HG03457 (cell line): Measurements from ENCODE around the gene GLG1.
"Not testable (repeated sequence)": the region's sequence is repeated elsewhere in the genome, so short reads cannot be mapped to it uniquely, and the experiment has no call there.

Experiments used
- ATAC-seq: cut with Tn5 transposase; IDR thresholded peaks from one replicate; pipeline ENCODE4 v1.9.1; 2021; ENCODE audit warnings: moderate number of reproducible peaks; ENCODE audit not compliant: unreplicated experiment

The GLG1 gene

DNA sequence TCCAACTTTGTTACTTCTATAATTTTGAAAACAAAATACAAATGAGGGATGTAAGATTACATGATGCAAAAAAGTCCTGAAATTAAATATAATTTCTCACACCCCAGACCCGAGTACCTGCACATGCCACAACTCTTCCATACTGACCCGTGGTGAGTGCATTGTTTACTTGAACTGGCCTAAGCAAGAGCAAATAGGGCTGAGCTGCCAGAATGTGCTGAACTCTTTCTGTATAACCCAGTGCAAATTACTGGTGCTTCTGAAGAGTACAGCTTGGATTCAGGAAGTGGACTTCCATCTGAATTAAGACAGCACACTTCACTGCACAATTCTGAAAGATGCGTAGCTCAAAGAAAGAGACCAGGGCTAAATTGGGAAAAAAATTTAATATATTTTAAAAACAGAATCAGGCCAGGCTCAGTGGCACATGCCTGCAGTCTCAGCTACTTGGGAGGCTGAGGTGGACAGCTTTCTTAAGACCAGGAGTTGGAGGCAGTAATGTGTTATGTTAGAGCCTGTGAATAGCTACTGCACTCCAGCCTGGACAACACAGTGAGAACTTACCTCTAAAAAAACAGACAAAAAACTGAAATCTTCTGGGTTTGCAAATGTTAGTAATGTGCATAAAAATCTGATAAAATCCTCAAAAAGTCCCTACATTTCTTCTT lies 63.9 kb downstream of the GLG1 start:
- ATAC-seq: not testable (repeated sequence)

DNA sequence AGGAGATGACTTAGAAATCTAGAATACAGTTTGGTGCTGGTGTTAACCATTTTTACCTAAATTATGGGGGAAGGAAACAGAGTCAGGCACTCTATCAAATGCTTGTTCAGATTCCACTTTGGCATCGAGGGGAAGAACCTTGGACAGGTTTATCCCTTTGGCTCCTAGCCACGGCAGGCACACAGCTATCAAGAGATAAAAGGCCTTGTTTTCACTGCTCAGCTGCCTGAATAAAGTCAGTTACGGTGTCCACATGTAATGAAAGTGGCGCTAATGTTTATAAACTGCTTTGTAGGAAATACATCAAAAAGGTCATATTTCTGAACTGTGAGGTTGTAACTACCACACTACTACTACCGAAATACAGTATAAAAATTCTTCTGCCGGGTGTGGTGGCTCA lies 66.3 kb downstream of the GLG1 start:
- not testable (repeated sequence) for ATAC-seq

DNA sequence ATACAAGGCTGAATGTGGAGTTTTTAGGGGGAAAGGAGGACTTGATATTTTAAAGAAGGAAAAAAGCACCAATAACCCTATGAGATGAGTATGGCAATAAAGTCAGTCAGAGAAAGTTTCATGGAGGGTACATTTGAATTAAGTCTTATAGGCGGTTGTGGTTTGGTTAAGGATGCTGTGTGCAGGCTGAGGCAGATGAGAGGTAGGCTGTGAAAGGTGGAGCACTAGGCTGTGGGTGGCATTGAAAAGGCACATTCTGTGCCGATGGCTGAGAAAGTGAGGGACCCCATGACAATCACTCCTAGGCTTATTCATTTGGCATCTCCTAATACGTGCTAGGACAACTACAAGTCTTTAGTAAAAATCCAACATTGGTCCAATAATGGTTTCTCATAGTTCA lies 68.1 kb downstream of the GLG1 start:
- ATAC-seq: not testable (repeated sequence)

DNA sequence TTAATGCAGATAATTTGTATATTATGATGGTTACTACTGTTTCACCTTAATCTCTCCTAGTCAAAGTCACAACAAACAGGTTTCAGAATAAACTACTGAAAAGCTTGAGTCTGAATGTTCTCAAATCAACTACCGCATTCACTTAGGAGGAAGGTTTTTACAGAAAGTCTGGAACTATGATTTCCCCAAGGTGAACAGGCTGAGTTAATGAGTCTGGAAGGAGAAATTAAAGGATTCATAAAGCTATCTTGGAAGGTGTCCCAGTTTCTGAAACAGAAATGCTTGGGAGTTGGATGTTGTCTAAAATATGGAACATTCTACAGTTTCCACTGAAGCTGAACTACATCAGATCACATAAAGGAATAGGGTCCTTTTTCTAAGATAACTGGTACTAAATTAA lies 69.2 kb downstream of the GLG1 start:
- not testable (repeated sequence) for ATAC-seq

DNA sequence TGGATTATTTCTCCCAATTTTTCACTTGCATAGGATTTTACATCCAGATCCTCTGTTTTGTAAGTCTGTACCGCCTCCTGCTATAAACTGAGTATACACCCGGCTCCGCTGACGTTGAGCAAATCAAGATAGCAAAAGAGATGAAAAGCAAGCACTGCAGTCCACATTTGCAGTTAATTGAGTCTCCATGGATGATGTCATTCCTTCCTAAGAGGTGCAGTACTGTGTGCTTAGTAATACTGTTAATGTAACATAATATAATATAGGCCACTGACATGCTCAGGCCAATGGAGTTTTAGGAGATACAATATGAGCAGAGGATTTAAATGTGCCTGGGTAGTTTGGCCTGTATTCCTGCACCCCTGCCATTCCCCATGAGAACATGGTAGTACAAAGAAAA lies 72.3 kb downstream of the GLG1 start:
- not testable (repeated sequence) for ATAC-seq

DNA sequence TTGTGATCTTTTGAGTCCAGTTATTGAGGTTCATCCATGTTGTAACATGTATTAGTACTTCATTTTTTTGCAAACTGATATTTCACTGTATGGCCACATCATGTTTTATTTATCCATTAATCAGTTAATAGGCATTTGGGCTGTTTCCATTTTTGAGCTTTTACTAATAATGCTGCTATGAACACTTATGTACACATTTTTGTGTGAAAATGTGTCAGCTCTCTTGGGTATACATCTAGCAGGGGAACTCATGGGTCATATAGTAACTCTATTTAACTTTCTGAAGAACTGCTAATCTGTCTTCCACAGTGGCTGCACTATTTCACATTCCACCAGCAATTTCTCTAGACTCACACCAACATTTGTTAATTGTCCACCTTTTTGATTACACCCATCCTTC lies 82.0 kb downstream of the GLG1 start:
- ATAC-seq: no peak

DNA sequence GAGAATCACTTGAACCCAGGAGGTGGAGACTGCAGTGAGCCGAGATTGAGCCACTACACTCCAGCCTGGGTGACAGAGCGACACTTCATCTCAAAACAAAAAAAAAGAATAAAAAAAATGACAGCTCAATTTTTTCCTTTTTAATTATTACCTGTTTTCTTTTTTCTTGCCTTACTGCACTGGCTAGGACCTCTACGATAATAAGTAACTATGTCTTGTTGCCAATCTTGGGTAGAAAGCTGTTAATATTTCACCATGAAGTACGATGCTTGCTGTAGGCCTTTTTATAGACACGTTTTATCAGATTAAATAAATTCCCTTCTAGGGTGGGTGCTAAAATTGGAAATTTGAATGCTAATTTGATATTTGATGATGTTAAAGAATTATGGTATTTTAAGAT lies 82.8 kb downstream of the GLG1 start:
- ATAC-seq: no peak

DNA sequence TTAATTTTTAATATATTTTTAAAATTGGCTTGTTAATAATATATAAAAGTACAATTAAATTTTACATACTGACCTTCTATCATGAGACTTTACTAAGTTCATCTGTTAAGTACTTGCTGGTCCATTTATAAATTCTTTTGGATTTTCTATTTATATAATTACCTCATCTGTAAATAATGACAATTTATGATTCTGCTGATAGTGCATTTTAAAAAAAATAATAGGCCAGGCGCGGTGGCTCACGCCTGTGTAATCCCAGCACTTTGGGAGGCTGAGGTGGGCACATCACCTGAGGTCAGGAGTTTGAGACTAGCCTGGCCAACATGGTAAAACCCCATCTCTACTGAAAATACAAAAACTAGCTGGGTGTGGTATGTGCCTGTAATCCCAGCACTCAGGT lies 83.2 kb downstream of the GLG1 start:
- not testable (repeated sequence) for ATAC-seq

DNA sequence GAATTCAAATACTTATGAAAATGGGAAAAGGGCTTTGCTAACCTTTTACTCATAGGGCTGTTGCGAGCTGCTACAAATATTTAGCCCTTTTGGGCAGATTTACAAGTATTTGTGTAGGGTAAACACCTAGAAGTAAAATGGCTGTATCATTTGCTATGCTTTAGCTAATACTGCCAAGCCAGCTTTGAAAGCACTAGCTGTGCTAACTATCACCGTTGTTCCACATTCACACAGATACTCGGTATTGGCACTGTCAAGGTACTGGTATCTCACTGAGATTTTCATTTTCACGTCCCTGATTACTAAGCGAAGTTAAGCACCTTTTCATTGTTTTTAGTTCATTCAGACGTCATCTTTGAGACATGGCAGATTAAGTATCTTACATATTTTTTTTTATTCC lies 84.8 kb downstream of the GLG1 start:
- no peak for ATAC-seq

DNA sequence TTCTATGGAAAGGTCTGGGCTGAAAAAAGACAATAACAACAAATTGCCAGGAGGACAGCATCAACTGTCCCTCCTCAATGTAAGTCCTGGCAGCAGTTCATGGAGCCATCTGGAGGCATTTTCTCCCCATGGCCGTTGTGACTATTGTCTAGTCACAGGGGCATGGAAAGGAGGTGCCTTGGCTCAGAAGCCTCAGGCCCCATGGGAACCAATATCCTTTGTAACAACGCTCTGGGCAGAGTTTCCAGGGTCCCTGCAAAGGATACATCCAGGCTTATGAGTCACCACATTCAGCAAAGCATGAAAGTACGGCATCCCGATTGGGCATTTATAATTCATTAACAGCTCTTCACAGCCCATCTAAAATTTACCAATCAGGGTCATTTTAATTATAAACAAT lies 85.2 kb downstream of the GLG1 start:
- ATAC-seq: no peak

DNA sequence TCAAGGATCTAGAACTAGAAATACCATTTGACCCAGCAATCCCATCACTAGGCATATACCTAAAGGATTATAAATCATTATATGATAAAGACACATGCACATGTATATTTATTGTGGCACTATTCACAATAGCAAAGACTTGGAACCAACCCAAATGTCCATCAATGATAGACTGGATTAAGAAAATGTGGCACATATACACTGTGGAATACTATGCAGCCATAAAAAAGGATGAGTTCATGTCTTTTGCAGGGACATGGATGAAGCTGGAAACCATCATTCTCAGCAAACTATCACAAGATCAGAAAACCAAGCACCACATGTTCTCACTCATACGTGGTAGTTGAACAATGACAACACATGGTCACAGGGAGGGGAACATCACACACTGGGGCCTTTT lies 88.0 kb downstream of the GLG1 start:
- not testable (repeated sequence) for ATAC-seq

DNA sequence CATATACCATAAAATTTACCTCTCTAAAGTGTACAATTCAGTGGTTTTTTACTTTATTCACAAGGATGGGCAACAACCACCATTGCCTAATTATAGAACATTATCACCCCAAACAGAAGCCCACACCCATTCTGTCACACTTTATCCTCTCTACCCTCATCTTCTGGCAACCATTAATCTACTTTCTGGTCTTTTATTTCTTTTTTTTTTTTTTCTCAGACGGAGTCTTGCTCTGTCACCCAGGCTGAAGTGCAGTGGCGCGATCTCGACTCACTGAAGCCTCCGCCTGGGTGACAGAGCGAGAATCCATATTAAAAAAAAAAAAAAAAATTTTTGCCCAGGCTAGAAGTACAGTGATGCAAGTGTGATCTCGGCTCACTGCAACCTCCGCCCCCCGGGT lies 95.0 kb downstream of the GLG1 start:
- ATAC-seq: no peak

DNA sequence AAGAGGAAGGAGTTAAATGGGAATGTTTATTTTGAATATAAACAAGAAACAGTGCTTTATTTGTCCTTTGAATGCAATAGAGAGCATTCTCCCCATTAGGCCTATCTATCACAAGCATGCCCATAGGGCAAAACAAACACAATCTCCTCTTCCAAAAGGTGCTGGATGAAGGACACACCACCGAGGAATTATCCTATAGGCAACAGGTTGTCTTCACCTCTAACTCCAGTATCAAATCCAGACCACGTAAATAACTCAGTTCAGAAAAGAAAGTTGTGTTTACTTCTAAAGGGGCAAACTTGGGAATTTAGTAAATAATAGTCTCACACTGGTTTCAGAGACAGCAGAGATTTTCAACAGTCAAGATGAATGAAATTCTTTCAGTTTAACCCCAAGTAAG lies 101.9 kb downstream of the GLG1 start:
- ATAC-seq: no peak

DNA sequence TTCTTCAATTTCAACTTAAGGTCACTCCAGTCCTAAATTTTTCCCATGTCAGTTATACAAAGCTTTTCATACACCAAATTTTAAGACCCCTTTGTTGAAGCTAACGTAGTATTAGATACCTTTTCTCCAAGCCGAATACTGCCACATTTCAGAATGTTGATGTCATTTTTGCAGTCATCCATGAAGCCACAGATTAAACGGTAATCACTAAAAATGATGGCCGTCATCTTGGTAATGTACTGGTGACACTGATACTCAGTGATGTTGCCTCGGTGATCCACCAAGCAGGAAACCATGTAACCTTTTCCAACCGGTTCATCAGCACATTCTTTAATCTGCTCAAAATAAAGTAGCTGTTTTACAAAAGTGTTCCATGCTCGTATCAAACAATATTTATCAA lies 103.5 kb downstream of the GLG1 start:
- ATAC-seq: no peak

DNA sequence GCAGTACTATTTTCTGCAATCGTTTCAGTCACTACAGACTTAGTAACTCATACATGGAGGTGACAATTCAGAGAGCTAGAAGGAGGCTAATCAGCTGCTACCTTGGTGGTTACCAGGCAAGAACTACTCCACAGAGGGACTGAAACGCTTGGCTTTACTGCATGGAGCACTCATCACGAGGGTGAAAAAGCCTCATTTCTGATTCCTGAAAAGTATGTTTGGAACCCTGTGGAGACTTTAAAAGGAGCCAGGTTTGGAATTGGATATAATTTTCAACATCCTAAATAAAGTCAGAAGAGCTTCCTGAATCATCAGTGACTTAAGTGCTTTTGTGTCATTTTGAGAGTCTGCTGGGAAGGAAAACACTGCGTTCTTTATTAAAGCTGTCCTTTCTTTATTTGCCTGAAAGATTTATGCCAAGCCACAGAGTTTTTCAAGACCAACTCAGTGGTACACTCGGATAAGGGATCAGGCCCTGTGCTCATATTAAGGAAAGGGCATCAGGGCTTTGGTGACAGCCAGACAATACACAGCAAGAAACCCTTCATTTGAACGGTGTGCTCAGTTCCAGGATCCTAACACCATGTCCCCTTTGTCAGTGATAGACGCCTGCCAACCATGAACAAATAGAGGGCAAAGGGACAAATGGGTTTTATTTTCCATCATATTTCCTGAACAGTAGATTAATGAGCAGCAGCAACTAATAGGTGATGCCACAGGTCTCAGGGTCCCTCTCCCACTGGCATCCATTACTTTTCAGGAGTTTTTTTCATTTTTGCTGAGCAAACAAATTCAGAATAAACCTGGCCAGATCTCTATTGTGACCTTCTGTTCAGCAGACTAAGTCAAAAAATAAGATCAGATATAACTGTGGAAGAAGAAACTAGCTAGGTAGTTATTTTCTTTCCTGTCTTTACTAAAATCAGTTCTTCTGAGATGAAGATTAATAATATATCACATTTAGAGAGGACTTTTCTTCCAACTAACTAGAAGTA lies 105.1 kb downstream of the GLG1 start:
- ATAC-seq: no peak

DNA sequence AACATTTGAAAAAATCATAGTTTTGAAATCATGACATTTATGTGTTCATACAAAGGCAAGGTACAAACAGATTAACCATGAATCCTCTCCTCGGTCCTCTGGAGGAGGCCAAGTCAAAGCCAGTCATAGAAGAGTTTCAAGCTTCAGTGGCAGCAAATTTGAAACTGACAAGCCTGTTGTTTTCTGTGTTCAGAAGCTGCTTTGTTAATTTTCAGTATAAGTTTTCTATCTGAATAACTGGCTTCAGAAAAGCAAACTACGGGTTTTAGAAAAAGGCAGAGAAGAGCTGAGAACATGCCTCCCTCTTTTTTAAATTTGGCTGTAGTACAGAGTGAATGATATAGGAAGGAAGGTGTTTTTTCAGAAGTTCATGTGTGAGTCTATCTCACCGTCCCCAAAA lies 106.0 kb downstream of the GLG1 start:
- no peak for ATAC-seq

DNA sequence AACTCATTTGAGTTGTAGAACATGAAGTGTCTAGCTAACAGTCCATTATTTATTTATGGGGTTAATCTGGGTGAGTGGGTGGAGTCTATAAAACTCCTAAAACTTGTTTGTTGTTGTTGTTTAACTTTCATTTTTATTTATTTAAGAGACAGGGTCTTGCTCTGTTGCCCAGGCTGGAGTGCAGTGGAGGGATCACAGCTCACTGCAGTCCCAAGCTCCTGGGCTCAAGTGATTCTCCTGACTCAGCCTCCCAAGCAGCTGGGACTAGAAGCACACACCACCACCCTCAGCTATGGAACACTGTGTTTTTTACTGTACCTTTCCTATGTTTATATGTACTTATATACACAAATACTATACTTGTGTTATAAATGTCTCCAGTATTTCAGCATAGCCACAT lies 107.8 kb downstream of the GLG1 start:
- no peak for ATAC-seq

DNA sequence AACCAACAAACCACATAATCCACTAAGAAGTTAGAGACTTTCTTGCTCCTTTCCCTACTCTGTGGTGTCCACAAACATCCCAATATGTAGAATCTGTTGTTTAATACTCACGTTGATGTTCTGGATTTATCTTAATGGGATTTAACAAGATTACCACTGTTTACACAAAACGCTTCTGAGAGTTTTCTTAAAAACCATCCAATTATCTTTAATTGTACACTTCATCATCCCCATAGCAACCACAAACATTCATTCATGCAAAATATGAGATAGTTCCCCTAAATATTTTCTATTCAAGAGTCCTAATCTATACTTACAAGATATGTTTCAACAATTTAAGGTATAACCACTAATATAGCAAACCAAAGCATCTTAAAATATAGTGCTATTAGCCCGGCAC lies 109.2 kb downstream of the GLG1 start:
- no peak for ATAC-seq

DNA sequence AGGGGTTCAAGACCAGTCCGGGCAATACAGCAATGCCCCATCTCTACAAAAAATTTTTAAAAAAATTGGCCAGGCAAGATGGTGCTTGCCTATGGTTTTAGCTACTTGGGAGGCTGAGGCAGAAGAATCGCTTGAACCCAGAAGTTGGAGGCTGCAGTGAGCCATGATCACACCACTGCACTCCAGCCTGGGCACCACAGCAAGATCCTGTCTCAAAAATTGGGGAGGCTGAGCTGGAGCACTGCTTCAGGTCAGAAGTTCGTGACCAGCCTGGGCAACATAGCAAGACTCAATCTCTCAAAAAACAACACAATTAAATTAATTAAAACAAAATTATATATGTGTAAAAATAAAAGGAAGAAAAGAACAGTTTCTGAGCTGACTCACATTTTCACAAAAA lies 110.9 kb downstream of the GLG1 start:
- ATAC-seq: no peak

DNA sequence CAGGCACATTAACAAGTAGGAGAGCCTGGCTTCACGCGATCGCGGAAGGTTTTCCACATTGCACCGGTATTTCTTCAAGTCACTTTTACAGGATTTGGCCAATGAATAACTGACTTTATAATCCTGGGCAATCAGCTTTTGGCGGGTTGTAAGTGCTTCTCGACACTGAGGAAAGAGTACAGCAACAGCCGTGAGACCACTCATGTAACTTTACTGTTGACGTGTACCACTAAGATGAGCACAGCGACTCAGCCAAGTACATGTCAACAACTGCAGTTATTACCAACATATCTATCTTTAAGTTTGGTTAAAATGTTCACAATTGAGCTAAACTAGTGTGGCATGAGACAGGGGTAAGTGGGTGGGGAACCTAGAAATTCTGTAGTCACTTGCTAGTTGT lies 113.9 kb downstream of the GLG1 start:
- ATAC-seq: no peak

DNA sequence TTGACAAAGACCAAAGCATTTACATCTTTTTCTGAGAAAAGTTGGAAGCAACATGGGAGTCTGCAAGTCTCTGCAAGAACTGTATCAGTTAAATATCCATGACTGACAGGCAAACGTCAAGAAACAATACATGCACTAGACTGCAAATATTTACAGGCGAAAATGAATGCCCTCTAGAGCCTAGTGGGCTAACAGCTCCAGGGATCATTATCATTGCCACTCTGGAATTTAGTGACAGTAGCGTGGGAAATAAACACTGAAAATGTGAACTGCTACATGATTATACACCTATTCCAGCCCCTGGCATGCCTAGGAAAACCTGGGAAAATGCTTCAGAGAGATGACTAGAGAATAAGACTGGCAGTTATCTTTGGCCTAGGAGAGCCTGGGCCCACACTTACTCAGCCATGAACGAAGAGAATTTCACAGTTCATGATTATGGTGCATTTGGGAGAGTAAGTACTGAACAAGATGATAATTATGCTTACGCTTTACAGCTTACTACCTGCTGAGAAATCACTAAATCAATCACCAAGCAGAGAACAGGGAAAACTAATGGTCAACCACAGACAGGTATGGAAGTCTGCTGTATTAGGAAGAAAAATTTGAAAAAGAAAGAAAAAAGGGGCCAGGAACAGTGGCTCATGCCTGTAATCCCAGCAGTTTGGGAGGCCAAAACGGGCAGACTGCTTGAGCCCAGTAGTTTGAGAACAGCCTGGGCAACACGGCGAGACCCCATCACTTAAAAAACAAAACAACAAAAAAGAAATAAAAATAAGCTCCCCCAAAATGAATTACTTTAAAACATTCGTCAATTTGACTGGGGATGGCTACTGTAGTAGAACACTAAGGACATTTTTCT lies 119.0 kb downstream of the GLG1 start:
- no peak for ATAC-seq
